Prostate gland (tissue), 2 donors: ENCODE data around the gene MORN1. TPM values are rescaled to one million over a fixed set of nuclear protein-coding genes. Genes with fewer than 3 reads are reported as not detected.

ENCODE experiments used
- DNase-seq: peaks from one replicate; pipeline ENCODE4 v3.0.0-alpha.2; 2019; ENCODE audit warnings: low spot score
- H3K27ac ChIP-seq, 2 donors: fragments of 200-600 bp; sonication (generic); 2 replicates each; pipeline ENCODE4 v1.5.1; 2017 to 2019
- H3K27me3 ChIP-seq: fragments of 200-600 bp; sonication (generic); replicated peaks from 2 replicates; pipeline ENCODE4 v1.5.1; 2019; ENCODE audit not compliant: insufficient read depth
- H3K36me3 ChIP-seq, 2 donors: fragments of 200-600 bp; sonication (generic); 1 replicate in 1 of 2; 2 replicates in 1 of 2; pipeline versions ENCODE4 v1.5.1 to v1.8.1; 2017 to 2019
- H3K4me1 ChIP-seq: fragments of 200-600 bp; sonication (generic); replicated peaks from 2 replicates; pipeline ENCODE4 v1.5.1; 2019
- H3K4me3 ChIP-seq, 2 donors: fragments of 200-600 bp; sonication (generic); 2 replicates each; pipeline ENCODE4 v1.5.1; 2017 to 2019
- H3K9me3 ChIP-seq: fragments of 200-600 bp; sonication (generic); 2 replicates; pipeline ENCODE4 v1.5.1; 2017
- CTCF ChIP-seq, 4 experiments: fragments of 200-600 bp in 2 of 4; fragments of 450-650 bp in 2 of 4; sonication (generic) in 2 of 4; IDR thresholded peaks; 1 replicate in 3 of 4; 2 replicates in 1 of 4; pipeline ENCODE4 v1.5.1; 2016 to 2019; ENCODE audit warnings: antibody characterized with exemption in 4 of 4, mild to moderate bottlenecking in 2 of 4, moderate library complexity in 2 of 4
- POLR2A ChIP-seq: fragments of 450-650 bp; IDR thresholded peaks from one replicate; pipeline ENCODE4 v1.6.1; 2016; ENCODE audit warnings: antibody characterized with exemption, mild to moderate bottlenecking
- POLR2AphosphoS5 ChIP-seq: sonication (generic); formaldehyde crosslinking; IDR thresholded peaks from one replicate; pipeline ENCODE4 v1.6.1; 2017; ENCODE audit warnings: antibody characterized with exemption
- WGBS: methylation state at CpG from one replicate; pipeline ENCODE4 v1.1.5; 2018; 5-methylcytosine and 5-hydroxymethylcytosine counted together
- intact Hi-C: fragments of 100-400 bp; cut with DNase I; formaldehyde crosslinking; loops from one replicate; pipeline ENCODE4 v1.14.2; 2022
- total RNA-seq, 2 donors: library from RNA; depleted of rRNA; stranded (reverse); fragments of >200 nt; gene quantifications; one replicate each; pipeline ENCODE4 v1.1.0, GENCODE V29; 2016

Gene MORN1
- total RNA-seq, 2 donors from 2014 or later: 18.6 to 21.0 TPM

DNA sequence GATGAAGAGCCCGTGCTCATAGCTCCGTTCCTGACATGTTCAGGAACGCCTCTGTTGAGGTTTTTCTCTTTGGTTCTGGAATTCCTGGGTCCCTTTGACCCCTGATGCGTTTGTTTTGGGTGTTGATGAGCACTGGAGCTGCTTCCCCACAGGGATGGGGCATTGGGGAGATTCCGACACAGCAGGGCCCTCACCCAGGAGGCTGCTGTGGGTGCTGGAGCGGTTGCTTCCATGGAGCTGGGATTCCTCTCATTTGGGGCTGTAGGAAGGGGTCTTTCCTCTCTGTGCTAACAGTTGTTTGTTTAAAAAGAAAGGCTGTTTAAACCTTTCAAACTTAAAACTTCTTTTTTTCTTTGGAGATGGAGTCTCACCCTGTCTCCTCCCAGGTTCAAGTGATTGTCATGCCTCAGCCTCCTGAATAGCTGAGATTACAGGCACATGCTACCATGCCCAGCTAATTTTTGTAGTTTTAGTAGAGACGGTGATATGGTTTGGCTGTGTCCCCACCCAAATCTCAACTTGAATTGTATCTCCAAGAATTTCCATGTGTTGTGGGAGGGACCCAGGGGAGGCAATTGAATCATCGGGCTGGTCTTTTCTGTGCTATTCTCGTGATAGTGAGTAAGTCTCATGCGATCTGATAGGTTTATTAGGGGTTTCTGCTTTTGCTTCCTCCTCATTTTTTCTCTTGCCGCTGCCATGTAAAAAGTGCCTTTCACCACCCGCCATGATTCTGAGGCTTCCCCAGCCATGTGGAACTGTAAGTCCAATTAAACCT, 114.4 kb downstream of the MORN1 start:
- H3K27ac ChIP-seq: peak overlapping the region; percentile 47 to 52
- no peak overlapping the region for H3K4me3 ChIP-seq
- TF ChIP-seq CTCF (IDR thresholded peaks at IDR 0.05) (no peak), POLR2AphosphoS5 (no peak), POLR2A (no peak)
- H3K27me3 ChIP-seq: no peaks in the 10 kb centered on the region
- intact Hi-C loops: no loop called here
- no peaks in the 10 kb centered on the region for H3K36me3 ChIP-seq
- H3K4me1 ChIP-seq: peaks cover 38% of the 10 kb centered on the region
- WGBS: 75% methylated on average over 12 of the region's 12 CpGs
- no peak for DNase-seq
- H3K9me3 ChIP-seq: no peaks in the 10 kb centered on the region

- no peak for TF ChIP-seq POLR2AphosphoS5
- TF ChIP-seq CTCF (IDR thresholded peaks at IDR 0.05): peak in 1 of 4 experiments; percentile 33
Observed at GRCh38 chr1:2275796-2276536, 115.4 kb downstream of the MORN1 start.

DNA sequence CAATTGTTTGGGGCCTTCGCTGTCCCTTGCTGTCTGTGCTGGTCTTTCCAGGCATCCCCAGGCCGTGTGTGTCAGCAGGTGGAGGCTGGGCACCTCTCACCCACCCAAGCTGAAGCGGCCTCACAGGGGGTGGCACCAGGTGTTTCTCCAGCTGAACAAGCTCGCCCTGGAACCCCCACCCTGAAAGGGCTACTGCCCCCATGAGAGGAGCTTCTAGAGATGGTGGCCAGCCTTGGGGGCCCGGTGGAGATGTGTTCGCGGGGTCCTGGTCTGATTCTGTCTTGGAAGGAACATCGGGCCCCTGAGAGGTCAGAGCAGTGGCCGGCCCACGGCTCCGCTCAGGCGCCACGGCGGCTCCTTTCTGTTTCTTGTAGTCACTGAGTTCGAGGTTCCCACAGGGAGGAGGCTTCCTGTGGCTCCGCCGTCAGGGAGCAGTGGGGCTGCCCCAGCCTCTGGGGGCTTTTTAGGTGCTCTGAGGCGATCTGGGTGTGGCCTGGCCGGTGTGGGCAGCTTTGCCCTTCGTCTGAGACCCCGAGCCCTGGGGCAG, 116.4 kb downstream of the MORN1 start:
- intact Hi-C loops: loop anchor here (5.0 kb wide), 2 partner anchors 37 to 43 kb away; no protein-coding TSS in a partner anchor
- H3K27me3 ChIP-seq: no peaks in the 10 kb centered on the region
- H3K36me3 ChIP-seq: no peaks in the 10 kb centered on the region
- no peak overlapping the region for H3K4me3 ChIP-seq
- WGBS: 69% methylated on average over 21 of the region's 21 CpGs
- TF ChIP-seq POLR2A (no peak), POLR2AphosphoS5 (no peak), CTCF (IDR thresholded peaks at IDR 0.05) (no peak)
- no peaks in the 10 kb centered on the region for H3K9me3 ChIP-seq
- peak overlapping the region; percentile 47 to 52 for H3K27ac ChIP-seq
- no peak for DNase-seq
- peaks cover 38% of the 10 kb centered on the region for H3K4me1 ChIP-seq

More at GRCh38 chr1:2275796-2276536, 115.4 kb downstream of the MORN1 start:
- Histone ChIP-seq H3K4me1 (peaks cover 38% of the 10 kb centered on the region), H3K27ac (peak overlapping the region; percentile 47 to 52), H3K27me3 (no peaks in the 10 kb centered on the region), H3K36me3 (no peaks in the 10 kb centered on the region), H3K9me3 (no peaks in the 10 kb centered on the region), H3K4me3 (no peak overlapping the region)
- intact Hi-C loops: no loop called here
- peak; percentile 31 for DNase-seq
- WGBS: 26% methylated on average over 13 of the region's 14 CpGs

GRCh38 chr1:2274231-2274928, 117.0 kb downstream of the MORN1 start:
- 57% methylated on average over 22 of the region's 24 CpGs for WGBS
- H3K27me3 ChIP-seq: no peaks in the 10 kb centered on the region
- DNase-seq: no peak
- peak overlapping the region; percentile 47 to 52 for H3K27ac ChIP-seq
- peaks cover 38% of the 10 kb centered on the region for H3K4me1 ChIP-seq
- no peak overlapping the region for H3K4me3 ChIP-seq
- no peaks in the 10 kb centered on the region for H3K9me3 ChIP-seq
- no peaks in the 10 kb centered on the region for H3K36me3 ChIP-seq
- TF ChIP-seq POLR2AphosphoS5 (peak; percentile 26), POLR2A (no peak)
- intact Hi-C loops: loop anchor here (5.0 kb wide), 2 partner anchors 38 to 42 kb away; no protein-coding TSS in a partner anchor
